Fibroblast of lung (primary cell): ENCODE measurements around the gene TSNAXIP1.

Experiments
- EZH2 ChIP-seq: IDR thresholded peaks from 2 replicates; pipeline ENCODE4 v1.5.1; 2012; ENCODE audit warnings: low read length, control low read depth, mild to moderate bottlenecking; ENCODE audit errors: missing control alignments
- TF ChIP-seq, protein P1 (sequence below), 2 donors: IDR thresholded peaks in 1 of 2; conservative IDR thresholded peaks in 1 of 2; 1 replicate in 1 of 2; 2 replicates in 1 of 2; pipeline ENCODE4 v1.5.1; 2011 to 2012; ENCODE audit warnings: low read length in 2 of 2, control low read depth in 1 of 2, inconsistent platforms in 1 of 2, low read depth in 1 of 2, mild to moderate bottlenecking in 1 of 2

DNA sequence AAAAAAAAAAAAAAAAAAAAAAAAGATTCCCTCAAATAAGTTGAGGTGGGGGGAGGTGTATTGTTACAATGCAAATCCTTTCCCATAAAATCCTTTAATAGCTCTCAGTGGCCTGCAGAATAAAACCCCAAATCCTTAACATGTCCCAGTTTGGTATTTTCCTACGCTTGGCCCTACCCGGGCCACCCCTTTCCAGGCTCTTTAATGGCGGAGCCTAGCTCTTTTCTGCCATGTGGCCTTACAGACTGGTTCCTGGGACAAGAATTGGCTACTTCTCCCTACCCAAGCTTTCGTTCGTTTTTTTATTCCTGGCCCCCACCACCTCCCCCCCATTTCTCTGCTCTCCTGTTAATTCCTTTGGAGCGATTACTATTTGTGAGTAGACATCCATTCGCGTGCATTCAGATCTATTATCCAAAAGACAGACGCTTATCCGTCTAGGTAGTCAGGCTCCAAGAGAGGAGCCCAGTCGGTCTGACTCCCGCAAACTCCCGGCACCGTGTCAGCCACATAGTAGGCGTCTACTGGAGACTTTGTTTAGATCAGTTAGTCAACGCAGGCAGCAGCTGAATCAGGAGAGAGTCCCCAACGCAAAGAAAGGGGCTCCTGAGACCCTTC, 34.6 kb downstream of the TSNAXIP1 start:
- TF ChIP-seq, protein P1, sequence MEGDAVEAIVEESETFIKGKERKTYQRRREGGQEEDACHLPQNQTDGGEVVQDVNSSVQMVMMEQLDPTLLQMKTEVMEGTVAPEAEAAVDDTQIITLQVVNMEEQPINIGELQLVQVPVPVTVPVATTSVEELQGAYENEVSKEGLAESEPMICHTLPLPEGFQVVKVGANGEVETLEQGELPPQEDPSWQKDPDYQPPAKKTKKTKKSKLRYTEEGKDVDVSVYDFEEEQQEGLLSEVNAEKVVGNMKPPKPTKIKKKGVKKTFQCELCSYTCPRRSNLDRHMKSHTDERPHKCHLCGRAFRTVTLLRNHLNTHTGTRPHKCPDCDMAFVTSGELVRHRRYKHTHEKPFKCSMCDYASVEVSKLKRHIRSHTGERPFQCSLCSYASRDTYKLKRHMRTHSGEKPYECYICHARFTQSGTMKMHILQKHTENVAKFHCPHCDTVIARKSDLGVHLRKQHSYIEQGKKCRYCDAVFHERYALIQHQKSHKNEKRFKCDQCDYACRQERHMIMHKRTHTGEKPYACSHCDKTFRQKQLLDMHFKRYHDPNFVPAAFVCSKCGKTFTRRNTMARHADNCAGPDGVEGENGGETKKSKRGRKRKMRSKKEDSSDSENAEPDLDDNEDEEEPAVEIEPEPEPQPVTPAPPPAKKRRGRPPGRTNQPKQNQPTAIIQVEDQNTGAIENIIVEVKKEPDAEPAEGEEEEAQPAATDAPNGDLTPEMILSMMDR (conservative IDR thresholded peaks at IDR 0.05 in 1 of 2, IDR thresholded peaks at IDR 0.05 in 1 of 2; ENCODE audit: low read depth in 1 of 2, low read length in 2 of 2), result no peak
- TF ChIP-seq EZH2, result no peak
